HG02840 (cell line): ENCODE measurements around the gene GIGYF2.
"Not testable (repeated sequence)": the region's sequence is repeated elsewhere in the genome, so short reads cannot be mapped to it uniquely, and the experiment has no call there.

ENCODE experiments used
- ATAC-seq: cut with Tn5 transposase; IDR thresholded peaks from one replicate; pipeline ENCODE4 v1.9.1; 2021; ENCODE audit warnings: mild to moderate bottlenecking, moderate library complexity, moderate number of reproducible peaks; ENCODE audit not compliant: unreplicated experiment, low FRiP score

Gene GIGYF2

DNA sequence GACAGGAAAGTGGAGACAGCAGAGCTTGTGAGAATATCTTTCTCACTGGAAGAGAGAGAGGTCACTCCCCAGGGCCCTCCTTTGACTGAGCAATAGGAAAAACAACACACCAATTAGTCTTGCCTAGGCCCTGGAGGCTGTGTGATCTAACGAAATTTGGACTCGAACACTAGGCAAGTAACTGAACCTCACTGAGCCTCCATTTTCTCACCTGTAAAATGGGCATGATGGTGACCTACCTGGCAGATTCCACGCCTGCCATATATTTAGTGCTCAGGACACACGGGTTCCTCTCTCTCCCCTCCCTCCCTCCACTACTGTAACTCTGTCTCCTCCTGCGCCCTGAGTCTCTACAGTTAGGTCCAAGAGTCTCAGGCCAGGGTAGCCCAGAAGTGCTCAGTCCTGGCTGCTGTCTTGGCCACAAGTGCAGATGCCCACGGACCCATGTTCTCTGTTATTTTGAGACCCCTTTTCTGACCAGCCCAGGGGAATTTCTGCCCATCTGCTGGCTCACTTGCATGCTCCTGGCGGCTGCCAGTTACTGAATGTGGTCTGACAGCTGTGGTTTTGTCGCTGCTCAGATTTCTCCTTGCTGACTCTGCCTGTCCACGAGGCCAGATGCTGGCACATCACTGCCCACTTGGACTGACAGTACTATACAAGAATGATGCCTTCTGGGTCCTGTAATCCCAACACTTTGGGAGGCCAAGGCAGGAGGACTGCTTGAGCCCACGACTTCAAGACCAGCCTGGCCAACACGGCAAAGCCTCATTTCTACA, 9.6 kb upstream of the GIGYF2 start:
- no peak for ATAC-seq

DNA sequence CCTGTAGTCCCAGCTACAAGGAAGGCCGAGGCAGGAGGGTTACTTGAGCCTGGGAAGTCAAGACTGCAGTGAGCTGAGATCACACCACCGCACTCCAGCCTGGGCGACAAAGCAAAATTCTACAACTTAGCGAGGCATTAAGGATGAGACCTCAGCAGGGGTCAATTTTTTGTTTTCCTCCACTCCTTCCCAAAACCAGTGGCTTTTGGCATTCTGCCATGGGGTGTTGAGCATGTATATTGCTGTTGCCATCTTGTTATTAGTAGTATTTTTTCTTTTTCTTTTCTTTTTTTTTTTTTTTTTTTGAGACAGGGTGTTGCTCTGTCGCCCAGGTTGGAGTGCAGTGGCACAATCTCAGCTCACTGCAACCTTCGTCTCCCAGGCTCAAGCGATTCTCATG, 8.9 kb upstream of the GIGYF2 start:
- no peak for ATAC-seq

DNA sequence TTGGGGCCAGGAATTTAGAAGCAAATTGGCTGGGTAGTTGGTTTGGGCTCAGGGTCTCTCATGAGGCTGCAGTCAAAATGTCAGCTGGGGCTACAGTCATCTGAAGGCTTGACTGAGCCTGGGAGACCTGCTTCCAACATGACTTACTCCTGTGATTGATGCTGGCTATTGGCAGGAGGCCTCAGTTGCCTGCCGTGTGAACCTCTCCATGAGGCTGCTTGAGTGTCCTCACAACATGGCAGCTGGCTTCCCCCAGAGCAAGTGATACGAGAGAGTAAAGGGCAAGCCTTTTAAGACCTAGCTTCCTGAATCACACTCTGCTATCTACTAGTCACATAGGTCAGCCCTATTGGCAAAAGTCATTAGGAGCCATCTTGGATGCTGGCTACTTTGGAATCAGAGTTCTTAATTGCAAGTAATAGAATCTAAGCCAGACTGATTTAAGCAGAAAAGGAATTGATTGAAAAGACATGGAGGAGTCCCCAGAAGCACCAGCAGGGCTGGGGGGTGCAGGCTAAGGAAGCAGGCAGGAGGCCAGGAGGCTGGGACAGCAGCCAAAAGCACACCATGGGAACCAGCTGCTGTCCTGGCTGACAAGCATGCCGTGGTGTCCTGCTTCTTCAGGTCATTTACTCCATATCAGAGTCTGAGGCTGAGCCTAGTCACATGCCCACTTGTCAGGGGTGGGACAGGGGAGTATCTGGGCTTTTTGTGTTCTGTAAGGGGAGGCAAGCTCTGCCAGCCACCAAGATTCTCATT, 7.8 kb upstream of the GIGYF2 start:
- no peak for ATAC-seq

DNA sequence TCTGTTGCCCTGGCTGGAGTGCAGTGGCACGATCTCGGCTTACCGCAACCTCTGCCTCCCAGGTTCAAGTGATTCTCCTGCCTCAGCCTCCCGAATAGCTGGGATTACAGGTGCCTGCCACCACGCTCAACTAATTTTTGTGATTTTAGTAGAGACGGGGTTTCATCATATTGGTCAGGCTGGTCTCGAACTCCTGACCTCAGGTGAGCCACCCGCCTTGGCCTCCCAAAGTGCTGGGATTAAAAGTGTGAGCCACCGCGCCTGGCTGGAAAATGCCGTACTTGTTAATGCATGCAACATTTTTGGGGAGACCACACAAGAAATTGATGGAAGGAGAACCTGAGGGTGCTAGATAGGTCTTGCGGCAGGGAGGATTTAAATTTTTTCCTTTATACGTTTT, 6.0 kb upstream of the GIGYF2 start:
- not testable (repeated sequence) for ATAC-seq

DNA sequence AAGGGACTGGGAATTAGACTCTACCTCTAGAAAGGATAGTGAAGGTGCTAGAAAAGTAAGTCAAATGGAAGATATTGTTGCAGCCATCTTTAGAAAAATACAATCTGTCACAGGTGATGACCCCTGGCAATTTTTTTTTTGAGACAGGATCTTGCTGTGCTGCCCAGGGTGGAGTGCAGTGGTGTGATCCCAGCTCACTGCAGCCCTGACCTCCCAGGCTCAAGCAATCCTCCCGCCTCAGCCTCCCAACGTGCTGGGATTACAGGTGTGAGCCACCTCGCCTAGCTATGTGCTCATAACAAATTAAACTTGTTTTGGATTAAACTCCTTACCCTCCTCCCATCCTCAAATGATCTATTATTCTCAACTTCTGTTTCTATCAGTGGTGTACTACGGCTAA, 3.8 kb upstream of the GIGYF2 start:
- no peak for ATAC-seq

DNA sequence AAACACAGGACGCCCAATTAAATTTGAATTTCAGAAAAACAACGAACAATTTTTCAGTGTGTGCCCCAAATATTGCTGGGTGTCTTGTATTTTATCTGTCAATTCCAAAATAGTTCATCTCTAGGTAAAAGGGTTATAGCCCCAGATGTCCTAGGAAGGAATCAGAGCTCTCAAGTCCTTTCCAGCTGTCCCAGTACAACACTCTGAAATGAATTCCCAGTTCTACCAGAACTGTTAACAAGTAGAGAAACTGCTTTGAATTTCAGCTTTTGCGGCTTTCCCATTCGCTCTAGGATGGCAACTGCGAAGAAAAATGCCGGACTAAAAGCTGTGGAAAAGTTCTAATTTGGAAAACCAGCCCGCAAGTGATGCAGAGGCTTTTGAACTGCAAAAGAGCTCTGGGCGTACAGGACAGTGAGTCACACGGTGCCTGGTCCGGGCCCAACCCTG, 497 bp upstream of the GIGYF2 start:
- ATAC-seq: no peak

DNA sequence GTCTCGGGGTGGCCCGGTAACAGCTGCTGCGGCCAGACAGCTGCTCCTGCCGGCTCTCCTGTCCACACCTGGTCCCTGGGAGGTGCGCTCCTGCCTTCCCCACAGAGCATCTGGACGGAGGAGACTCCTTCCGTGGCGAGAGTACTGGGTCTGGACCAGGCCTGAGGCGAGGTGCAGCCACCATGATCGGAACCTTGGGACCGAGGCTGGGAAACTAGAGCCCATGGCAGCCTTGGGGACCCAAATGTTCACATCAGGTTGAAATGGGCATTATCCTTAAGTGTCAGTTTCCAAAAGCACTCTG, 628 bp downstream of the GIGYF2 start:
- peak; percentile 35 for ATAC-seq

DNA sequence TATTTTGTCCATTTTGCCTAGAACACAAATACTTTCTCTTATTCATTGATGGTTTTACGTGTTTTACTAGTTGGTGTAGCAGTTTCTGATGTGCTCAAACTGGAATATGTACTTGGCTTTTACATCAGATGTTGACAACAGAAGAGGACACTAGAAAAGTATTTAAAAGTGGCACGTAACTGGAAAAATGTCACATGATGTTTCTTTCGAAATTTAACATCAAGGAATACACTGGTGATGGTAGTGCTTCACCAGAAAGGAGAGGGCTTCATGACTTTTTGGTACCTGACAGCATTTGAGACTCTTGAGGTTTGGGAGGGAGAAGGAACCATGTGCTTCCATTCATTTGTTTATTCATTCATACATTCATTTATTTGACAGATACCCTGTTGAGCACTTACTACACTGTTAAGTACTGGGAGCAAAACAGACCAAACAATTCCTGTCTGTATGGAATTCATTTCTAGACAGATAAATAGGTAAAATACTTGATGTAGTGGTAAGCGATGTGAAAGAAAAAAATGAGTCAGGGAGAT, 1.5 kb downstream of the GIGYF2 start:
- ATAC-seq: no peak

DNA sequence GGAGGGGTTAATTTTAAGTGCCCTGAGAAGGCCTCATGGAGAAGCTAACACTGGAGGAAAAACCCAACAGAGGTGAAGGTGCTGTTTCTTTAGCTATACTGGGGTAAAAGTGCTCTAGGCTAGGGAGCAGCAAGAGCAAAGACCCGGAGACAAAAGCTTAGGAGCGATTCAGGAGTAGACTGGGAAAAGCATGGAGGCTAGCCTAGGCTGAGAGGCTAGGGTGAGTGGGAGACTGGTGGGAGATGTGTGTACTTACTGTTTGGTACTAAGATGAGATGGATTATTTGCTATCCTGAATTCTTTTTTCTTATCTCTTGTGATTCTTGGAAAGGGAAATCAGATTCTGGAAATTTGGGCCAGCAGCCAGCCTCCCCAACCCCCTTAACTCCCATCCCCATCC, 2.0 kb downstream of the GIGYF2 start:
- ATAC-seq: no peak

DNA sequence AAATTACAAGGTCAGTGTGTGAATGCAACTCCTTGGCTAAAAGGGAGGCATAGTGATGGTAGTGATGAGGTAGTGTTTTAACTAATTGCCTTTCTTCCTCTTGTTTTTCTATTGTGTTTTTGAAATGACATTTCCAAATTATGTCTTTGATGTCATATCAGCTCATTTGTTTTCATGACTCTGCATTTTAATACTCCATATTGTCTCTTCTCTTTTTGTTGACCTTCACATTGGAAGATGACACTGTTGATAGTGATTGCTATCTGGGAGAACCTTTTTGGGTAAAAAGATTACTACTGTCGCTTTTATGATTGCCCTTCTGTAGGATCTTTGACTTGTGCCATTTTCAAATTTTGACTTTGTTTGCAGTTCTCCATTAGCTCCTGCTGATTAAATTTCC, 3.0 kb downstream of the GIGYF2 start:
- no peak for ATAC-seq

DNA sequence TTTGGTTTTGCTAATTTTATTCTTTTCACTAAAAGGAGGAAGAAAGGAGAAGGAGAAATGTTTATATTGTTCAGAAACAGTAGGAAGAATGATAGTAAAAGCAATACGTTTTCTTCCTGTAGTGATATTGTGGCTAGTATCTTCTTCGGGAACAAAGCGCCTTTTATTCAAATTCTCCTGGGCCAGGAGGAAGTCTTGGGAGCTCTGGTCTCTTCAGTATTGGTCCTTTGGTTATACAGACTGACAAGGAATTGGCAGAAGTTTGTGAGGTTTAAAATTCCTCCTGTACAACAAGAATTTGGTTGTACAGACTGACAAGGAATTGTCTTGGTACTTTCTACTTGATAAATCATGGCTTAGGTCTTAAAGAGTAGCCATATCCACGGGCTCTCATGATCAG, 9.9 kb downstream of the GIGYF2 start:
- ATAC-seq: no peak

DNA sequence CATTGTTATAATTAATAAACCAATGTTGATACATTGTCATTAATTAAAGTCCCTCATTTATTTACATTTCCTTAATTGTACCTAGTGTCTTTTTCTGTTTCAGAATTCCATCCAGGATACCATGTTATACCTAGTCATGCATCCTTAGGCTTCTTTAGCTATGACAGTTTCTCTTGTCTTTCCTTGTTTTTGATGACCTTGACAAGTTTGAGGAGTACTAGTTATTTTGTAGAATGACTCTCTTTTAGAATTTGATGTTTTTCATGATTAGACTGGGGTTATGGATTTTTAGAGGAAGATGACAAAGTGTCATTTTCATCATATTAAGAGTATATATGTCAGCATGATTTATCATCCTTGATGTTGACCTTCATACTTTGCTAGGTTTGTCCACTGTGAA, 16.4 kb downstream of the GIGYF2 start:
- ATAC-seq: no peak

DNA sequence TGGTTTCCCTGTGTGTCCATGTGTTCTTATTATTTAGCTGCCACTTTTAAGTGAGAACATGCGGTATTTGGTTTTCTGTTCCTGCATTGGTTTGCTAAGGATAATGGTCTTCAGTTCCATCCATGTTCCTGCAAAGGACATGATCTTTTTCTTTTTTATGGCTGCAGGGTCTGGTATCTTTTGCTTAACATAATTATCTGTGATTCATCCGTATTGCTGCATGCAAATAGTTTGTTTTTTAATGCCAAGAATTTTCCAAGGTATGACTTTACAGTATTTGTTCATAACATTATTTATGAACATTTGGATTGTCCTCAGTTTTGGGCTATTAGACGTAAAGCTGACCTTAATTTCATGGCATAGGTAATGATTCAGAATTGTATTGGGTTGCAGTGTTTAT, 17.8 kb downstream of the GIGYF2 start:
- ATAC-seq: no peak

DNA sequence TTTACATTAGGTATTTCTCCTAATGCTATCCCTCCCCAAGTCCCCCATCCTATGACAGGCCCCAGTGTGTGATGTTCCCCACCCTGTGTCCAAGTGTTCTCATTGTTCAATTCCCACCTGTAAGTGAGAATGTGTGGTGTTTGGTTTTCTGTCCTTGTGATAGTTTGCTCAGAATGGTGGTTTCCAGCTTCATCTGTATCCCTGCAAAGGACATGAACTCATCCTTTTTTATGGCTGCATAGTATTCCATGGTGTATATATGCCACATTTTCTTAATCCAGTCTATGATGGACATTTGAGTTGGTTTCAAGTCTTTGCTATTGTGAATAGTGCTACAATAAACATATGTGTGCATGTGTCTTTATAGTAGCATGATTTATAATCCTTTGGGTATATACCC, 22.9 kb downstream of the GIGYF2 start:
- not testable (repeated sequence) for ATAC-seq

DNA sequence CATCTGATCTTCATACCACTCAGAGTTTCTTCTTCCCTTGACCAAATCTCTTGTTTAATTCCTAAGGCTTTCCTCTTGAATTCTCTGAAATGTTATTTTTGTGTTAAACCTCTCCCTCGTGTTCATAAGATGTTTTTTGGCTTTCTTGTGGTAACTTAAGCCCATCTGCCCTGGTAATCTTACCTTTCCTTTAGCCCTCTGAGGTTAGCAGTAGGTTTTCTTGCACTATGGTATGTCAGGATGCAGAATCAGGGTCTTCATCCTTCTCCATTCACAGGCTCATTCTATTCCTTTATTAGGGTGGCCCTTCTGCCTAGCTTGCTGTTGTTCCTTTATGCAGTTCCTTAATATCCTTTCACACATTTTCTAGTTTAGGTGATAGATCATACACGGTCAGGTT, 24.1 kb downstream of the GIGYF2 start:
- no peak for ATAC-seq

DNA sequence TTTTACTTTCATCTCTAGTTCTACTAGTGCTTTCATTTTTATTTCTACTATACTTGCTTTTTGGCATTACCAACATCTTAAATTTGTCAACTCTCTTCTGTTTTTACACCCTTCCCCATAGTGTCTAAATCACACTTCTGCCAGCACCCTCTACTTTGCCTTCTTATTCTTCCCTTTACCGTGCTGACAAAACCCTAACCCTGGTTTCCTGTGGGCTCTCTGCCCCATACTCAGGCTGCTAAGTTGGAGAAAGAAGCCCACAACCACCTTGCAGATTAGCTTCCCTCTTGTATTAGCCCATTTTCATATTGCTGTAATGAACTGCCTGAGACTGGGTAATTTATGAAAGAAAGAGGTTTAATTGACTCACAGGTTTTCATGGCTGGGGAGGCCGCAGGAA, 24.8 kb downstream of the GIGYF2 start:
- no peak for ATAC-seq

DNA sequence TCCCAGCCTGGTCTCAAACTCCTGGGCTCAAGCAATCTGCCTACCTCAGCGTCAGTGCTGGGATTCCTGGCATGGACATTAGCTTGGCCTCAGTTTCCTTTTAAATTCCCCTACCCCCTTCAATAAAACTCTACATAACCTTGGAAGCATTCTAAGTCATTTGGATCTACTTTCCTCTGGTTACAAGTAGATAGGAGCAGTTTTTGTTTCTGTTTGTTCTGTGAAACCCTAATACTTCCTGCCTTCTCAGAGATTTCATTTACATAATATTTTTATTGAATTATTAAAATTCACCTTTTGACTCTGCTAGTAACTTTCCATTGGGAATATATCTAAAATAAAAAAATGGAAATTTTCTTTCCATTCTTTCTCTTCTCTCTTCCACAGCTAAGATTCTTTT, 25.9 kb downstream of the GIGYF2 start:
- no peak for ATAC-seq

DNA sequence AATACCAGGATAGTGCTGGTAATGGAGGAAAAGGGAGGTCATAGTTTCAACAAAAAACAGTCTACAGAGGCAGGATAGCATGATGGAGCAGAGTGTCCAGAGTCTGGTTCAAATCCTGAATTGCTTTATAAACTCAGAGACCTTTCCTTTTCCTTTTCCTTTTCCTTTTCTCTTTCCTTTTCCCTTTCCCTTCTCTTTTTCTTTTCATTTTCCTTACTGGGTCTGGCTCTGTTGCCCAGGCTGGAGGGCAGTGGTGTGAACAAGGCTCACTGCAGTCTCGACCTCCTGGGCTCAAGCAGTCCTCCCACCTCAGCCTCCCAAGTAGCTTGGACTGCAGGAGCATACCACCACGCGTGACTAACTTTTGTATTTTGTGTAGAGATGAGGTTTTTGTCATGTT, 31.7 kb downstream of the GIGYF2 start:
- ATAC-seq: no peak

DNA sequence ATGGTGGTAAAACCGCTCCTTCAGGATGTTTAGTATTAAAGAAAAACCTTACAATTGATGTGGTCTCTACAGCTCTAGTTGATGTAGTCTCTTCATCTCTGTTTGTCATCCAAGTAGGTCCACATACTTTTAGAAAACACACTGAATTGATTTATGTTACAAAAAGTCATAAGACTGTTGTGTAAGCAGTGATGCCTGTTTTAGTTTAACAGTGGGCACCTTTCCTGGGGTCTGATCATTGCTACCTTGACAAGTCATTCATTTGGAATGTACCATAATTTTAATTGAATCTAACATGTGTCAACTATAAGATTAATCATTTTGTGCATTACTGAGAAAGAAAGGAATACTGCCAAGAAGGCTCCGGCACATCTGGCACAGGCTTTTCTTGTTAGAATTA, 34.3 kb downstream of the GIGYF2 start:
- ATAC-seq: no peak

DNA sequence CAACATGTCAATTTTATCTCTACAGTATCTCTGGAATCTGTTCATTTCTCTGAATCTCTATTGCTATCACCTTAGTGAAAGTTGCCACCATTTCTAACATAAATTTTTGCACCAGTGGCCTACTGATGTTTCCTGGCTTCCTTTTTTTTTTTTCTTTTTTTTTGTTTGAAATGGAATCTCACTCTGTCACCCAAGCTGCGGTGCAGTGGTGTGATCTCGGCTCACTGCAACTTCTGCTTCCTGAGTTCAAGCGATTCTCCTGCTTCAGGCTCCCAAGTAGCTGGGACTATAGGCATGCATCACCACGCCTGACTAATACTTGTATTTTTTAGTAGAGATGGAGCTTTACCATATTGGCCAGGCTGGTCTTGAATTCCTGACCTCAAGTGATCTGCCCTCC, 44.2 kb downstream of the GIGYF2 start:
- ATAC-seq: no peak

DNA sequence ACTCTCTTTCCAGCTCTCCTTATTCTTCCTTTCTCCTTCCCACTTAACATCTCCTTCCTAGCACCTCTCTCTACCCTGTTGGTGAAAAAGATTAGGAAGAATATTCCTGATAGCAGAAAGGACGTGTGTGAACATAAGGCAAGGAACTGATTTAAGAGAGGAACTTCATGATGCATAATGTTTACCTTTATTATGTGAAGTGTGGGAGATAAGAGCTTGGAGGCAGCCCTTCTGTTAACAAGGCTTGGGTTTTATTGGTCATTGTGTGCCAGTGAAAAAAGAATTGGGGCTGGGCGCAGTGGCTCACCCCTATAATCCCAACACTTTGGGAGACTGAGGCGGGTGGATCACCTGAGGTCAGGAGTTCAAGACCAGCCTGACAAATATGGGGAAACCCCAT, 44.8 kb downstream of the GIGYF2 start:
- ATAC-seq: no peak

DNA sequence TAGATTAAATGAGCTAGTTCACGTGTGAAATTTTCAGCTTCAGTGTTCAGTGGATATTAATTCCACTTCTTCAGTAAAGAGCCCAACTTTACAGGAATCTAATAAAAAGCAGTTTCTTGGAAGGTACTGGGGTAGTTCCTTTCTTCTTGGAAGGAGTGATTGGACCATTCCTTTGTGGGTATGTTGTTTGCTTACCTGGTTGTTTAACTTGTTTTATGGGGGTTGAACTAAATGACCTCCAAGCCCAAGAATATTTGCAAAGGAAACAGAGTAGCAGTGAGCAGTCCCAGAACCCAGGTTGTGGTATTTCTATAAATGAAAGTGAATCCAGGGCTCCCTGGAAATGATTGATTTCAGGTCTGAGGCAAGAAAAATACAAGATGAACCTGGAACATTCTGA, 47.8 kb downstream of the GIGYF2 start:
- ATAC-seq: no peak
